HG03135 (cell line): ENCODE results near the gene FADS2.
"Not testable (repeated sequence)": the region's sequence is repeated elsewhere in the genome, so short reads cannot be mapped to it uniquely, and the experiment has no call there.

Source experiments
- ATAC-seq: cut with Tn5 transposase; IDR thresholded peaks from one replicate; pipeline ENCODE4 v1.9.1; 2021; ENCODE audit warnings: mild to moderate bottlenecking, moderate library complexity; ENCODE audit not compliant: unreplicated experiment

Gene FADS2

GRCh38 chr11:61864814-61865775 lies 37.0 kb downstream of the FADS2 start:
- no peak for ATAC-seq

GRCh38 chr11:61866231-61866957 lies 38.3 kb downstream of the FADS2 start:
- ATAC-seq, result no peak

- no peak for ATAC-seq
Observed at GRCh38 chr11:61866958-61867343, 38.9 kb downstream of the FADS2 start.

- ATAC-seq, result no peak
Observed at GRCh38 chr11:61868571-61869428, 40.7 kb downstream of the FADS2 start.

GRCh38 chr11:61869429-61869707 lies 41.3 kb downstream of the FADS2 start:
- no peak for ATAC-seq

GRCh38 chr11:61869708-61870451 lies 41.8 kb downstream of the FADS2 start:
- ATAC-seq, result no peak

- no peak for ATAC-seq
Observed at GRCh38 chr11:61870541-61871031, 42.5 kb downstream of the FADS2 start.

GRCh38 chr11:61871158-61871597 lies 43.1 kb downstream of the FADS2 start:
- peak; percentile 78 for ATAC-seq

- ATAC-seq, result no peak
Observed at GRCh38 chr11:61872935-61873565, 45.0 kb downstream of the FADS2 start.

GRCh38 chr11:61873588-61874376 lies 45.7 kb downstream of the FADS2 start:
- no peak for ATAC-seq

GRCh38 chr11:61874377-61874809 lies 46.3 kb downstream of the FADS2 start:
- ATAC-seq, result no peak

- no peak for ATAC-seq
Observed at GRCh38 chr11:61874853-61875252, 46.8 kb downstream of the FADS2 start.

- ATAC-seq, result no peak
Observed at GRCh38 chr11:61875698-61876097, 47.6 kb downstream of the FADS2 start.

GRCh38 chr11:61879152-61879551 lies 51.1 kb downstream of the FADS2 start:
- no peak for ATAC-seq

GRCh38 chr11:61880031-61880430 lies 51.9 kb downstream of the FADS2 start:
- no peak for ATAC-seq

GRCh38 chr11:61880454-61880853 lies 52.4 kb downstream of the FADS2 start:
- ATAC-seq, result no peak

- ATAC-seq, result no peak
Observed at GRCh38 chr11:61881397-61881796, 53.3 kb downstream of the FADS2 start.

- ATAC-seq, result not testable (repeated sequence)
Observed at GRCh38 chr11:61882267-61882666, 54.2 kb downstream of the FADS2 start.

- no peak for ATAC-seq
Observed at GRCh38 chr11:61882879-61883278, 54.8 kb downstream of the FADS2 start.
